H7 (cell line): Measurements from ENCODE around the gene ATP13A1. TPM values are rescaled to one million over a fixed set of nuclear protein-coding genes. Genes with fewer than 3 reads are reported as not detected.
"Not testable (repeated sequence)": the region's sequence is repeated elsewhere in the genome, so short reads cannot be mapped to it uniquely, and the experiment has no call there.

Source experiments
- DNase-seq: peaks from one replicate; pipeline ENCODE4 v3.0.0; 2012
- H3K27me3 ChIP-seq: 2 replicates; pipeline ENCODE4 v1.6.0; 2011; ENCODE audit warnings: mild to moderate bottlenecking, low read length; ENCODE audit not compliant: control insufficient read depth, insufficient read depth
- H3K36me3 ChIP-seq: replicated peaks from 2 replicates; pipeline ENCODE4 v1.5.1; 2011; ENCODE audit warnings: low read length; ENCODE audit not compliant: control insufficient read depth, insufficient read depth
- H3K4me3 ChIP-seq: 2 replicates; pipeline ENCODE4 v1.5.1; 2011; ENCODE audit warnings: low read depth, mild to moderate bottlenecking, control low read depth, low read length, moderate library complexity; ENCODE audit not compliant: insufficient read depth
- total RNA-seq: library from RNA; depleted of rRNA; stranded (reverse); fragments of >200 nt; shearing (Covaris generic); gene quantifications from 2 replicates; pipeline ENCODE4 v1.2.3, GENCODE V29; 2014; rRNA removed

ATP13A1 gene
- total RNA-seq, 1 experiment from 2014 or later, result 36.2 TPM

DNA sequence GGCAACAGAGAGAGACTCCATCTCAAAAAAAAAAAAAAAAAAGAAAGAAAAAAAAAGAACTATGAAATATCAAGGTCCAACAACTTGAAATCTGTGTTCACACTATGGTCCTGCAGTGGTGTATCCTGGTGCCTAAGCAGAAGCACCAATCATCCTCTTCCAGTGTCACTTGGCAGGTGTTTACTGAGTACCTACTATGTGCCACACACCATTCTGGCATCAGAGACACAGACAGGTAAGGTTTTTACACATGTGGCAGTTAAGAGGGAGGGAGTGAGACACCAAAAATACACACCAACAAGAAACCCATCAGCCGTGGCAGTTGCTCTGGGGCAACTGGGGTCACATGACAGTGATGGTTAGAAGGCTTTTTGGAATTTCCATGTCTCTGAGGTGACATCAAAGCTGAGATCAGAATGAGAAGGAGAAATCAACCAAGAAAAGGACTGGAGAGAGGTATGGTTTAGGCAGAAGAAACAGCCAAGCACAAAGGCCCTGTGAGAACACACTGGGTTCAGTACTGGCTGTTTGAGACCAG lies 62.6 kb downstream of the ATP13A1 start:
- H3K4me3 ChIP-seq, result no peak overlapping the region
- H3K27me3 ChIP-seq, result no peaks in the 10 kb centered on the region
- no peaks in the 10 kb centered on the region for H3K36me3 ChIP-seq
- no peak for DNase-seq

DNA sequence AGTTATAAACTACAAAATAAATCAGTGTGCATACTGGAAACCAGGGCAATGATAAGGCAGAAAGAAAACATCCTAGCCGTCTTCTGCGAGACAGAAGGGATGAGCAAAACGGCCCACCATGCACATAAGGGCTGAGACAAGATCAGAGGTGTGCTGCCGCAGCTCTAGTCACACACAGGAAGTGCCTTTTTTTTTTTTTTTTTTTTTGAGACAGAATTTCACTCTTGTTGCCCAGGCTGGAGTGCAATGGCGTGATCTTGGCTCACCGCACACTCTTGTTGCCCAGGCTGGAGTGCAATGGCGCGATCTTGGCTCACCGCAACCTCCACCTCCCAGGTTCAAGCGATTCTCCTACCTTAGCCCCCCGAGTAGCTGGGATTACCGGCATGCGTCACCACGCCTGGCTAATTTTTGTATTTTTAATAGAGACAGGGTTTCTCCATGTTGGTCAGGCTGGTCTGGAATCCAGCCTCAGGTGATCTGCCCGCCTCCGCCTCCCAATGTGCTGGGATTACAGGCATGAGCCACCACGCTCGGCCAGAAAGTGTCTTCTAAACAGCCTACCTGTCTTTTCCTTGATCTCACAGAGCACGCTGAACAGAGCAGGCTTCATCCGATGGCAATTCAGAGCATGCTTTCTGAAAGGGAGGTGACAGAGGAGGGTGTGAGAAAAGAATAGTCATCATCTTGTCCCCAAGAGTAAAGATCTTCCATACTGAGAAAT lies 64.6 kb downstream of the ATP13A1 start:
- H3K4me3 ChIP-seq, DNase-seq, H3K36me3 ChIP-seq, H3K27me3 ChIP-seq: not testable (repeated sequence)

DNA sequence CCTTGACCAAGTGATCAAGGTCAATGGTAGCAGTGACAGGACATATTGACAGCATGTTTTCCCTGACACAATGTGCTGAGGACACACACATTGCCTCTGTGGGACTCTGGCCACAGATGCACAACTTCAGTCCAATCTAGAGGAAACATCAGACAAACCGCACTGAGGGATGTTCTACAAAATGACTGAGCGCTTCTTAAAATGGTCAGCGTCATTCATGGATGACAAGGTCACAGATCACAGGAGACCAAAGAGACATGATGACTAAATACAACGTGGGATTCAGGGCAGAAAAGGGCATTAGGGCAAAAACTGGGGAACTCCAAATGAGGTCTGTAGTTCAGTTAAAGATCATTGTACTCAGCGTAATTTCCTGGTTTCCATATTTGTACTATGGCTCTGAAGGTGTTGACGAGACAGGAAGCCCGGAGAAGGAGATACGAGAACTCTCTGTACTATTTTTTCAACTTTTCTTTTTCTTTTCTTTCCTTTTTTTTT lies 65.6 kb downstream of the ATP13A1 start:
- Histone ChIP-seq H3K27me3 (no peaks in the 10 kb centered on the region), H3K36me3 (no peaks in the 10 kb centered on the region), H3K4me3 (no peak overlapping the region)

More for the DNA sequence above, 65.6 kb downstream of the ATP13A1 start:
- DNase-seq, result no peak

Other genes starting within 250 kb of the ATP13A1 start
- gene TSSK6, start 148.1 kb downstream of the ATP13A1 start, total RNA-seq, result 4.7 and 9.8 TPM in 2 replicates
- 249 and 291 TPM in 2 replicates for gene NDUFA13, start 147.5 kb downstream of the ATP13A1 start, total RNA-seq
- gene YJEFN3, start 134.8 kb downstream of the ATP13A1 start, total RNA-seq, result 0.74 and 1.2 TPM in 2 replicates
- gene CILP2, start 125.4 kb downstream of the ATP13A1 start, total RNA-seq, result 4.4 and 7.0 TPM in 2 replicates
- 0.94 and 2.7 TPM in 2 replicates for gene PBX4, start 45.0 kb downstream of the ATP13A1 start, total RNA-seq
- gene LPAR2, start 35.5 kb downstream of the ATP13A1 start, total RNA-seq, result 44.0 and 45.0 TPM in 2 replicates
- gene GMIP, start 20.0 kb downstream of the ATP13A1 start, total RNA-seq, result 6.6 and 6.7 TPM in 2 replicates
- gene ZNF101, start 5.2 kb upstream of the ATP13A1 start, total RNA-seq, result 24.1 and 24.9 TPM in 2 replicates
- 2.3 and 4.3 TPM in 2 replicates for gene ZNF14, start 69.4 kb upstream of the ATP13A1 start, total RNA-seq
- gene ZNF506, start 158.1 kb upstream of the ATP13A1 start, total RNA-seq, result 0.04 and 0.07 TPM in 2 replicates
- not detected in 2 replicates for gene ZNF253, start 202.2 kb upstream of the ATP13A1 start, total RNA-seq
- not detected in 2 replicates for gene ZNF93, start 237.3 kb upstream of the ATP13A1 start, total RNA-seq